Naive thymus-derived CD8-positive, alpha-beta T cell (primary cell): ENCODE measurements around the gene LYL1. TPM values are rescaled to one million over a fixed set of nuclear protein-coding genes. Genes with fewer than 3 reads are reported as not detected.

Source experiments
- ATAC-seq, 2 donors: fragments of 150-1000 bp; cut with Tn5 transposase in 1 of 2; sonication (Bioruptor Pico), chemical (Tn5 transposase) in 1 of 2; 1 replicate in 1 of 2; 2 replicates in 1 of 2; pipeline ENCODE4 v1.10.0; 2021; ENCODE audit warnings: mild to moderate bottlenecking in 2 of 2, moderate library complexity in 2 of 2
- POLR2A ChIA-PET: fragments of 350-600 bp; sonication (Branson Sonifier 250); formaldehyde crosslinking; loops from one replicate; lab custom pipeline; 2021; ENCODE audit warnings: antibody characterized with exemption; lab: Charles Lee
- DNase-seq, 10 donors: peaks; one replicate each; pipeline versions ENCODE4 v3.0.0 to v3.0.0-alpha.2; 2020 to 2022
- H3K27ac Mint-ChIP-seq, 10 donors: one replicate each; pipeline ENCODE4 v1.8.0; 2020 to 2022; ENCODE audit warnings: mild to moderate bottlenecking in 10 of 10, mixed read lengths in 10 of 10, moderate library complexity in 4 of 10, inconsistent platforms in 1 of 10
- H3K27me3 Mint-ChIP-seq, 5 donors: one replicate each; pipeline ENCODE4 v1.8.0; 2021 to 2022; ENCODE audit warnings: mixed read lengths in 5 of 5
- H3K36me3 Mint-ChIP-seq, 3 donors: one replicate each; pipeline ENCODE4 v1.8.0; 2020 to 2022; ENCODE audit warnings: mixed read lengths in 3 of 3, mild to moderate bottlenecking in 2 of 3, inconsistent platforms in 1 of 3
- H3K4me1 Mint-ChIP-seq, 4 donors: one replicate each; pipeline ENCODE4 v1.8.0; 2021 to 2022; ENCODE audit warnings: mixed read lengths in 4 of 4
- H3K4me3 Mint-ChIP-seq, 10 donors: one replicate each; pipeline ENCODE4 v1.8.0; 2020 to 2022; ENCODE audit warnings: mild to moderate bottlenecking in 10 of 10, mixed read lengths in 10 of 10, moderate library complexity in 6 of 10, inconsistent platforms in 1 of 10
- H3K9me3 Mint-ChIP-seq, 9 donors: one replicate each; pipeline ENCODE4 v1.8.0; 2020 to 2022; ENCODE audit warnings: mixed read lengths in 9 of 9, mild to moderate bottlenecking in 3 of 9, inconsistent platforms in 1 of 9, moderate library complexity in 1 of 9
- polyA plus RNA-seq, 3 donors: library from polyadenylated mRNA; unstranded; fragments of 300-500 nt; fragmentation: Illumina TruSeq; gene quantifications; one replicate each; pipeline ENCODE4 v1.2.3, GENCODE V29; 2021
- total RNA-seq, 8 experiments: library from RNA in 2 of 8; stranded (reverse) in 2 of 8; gene quantifications; one replicate each; pipeline ENCODE4 v1.2.3 and lab custom pipeline; 2021 to 2026

Gene LYL1
- total and polyA plus RNA-seq, 5 experiments from 2014 or later, result 0.37 to 7.9 (median 2.6) TPM

GRCh38 chr19:13087795-13088537 is 14.7 kb downstream of the LYL1 start:
- POLR2A ChIA-PET, result no interaction called here

GRCh38 chr19:13087295-13087694 is 15.4 kb downstream of the LYL1 start:
- H3K27me3 Mint-ChIP-seq, result no peaks in the 10 kb centered on the region
- no peak for DNase-seq
- POLR2A ChIA-PET, result no interaction called here
- H3K4me1 Mint-ChIP-seq, result peaks cover 0 to 6% (median 0%) of the 10 kb centered on the region in 4 donors
- H3K4me3 Mint-ChIP-seq, result no peak overlapping the region
- H3K27ac Mint-ChIP-seq, result no peak overlapping the region
- H3K36me3 Mint-ChIP-seq, result no peaks in the 10 kb centered on the region
- ATAC-seq, result no peak
- no peaks in the 10 kb centered on the region for H3K9me3 Mint-ChIP-seq

More at GRCh38 chr19:13087795-13088537, 14.7 kb downstream of the LYL1 start:
- Mint-ChIP-seq H3K4me1 (peaks cover 0 to 6% (median 0%) of the 10 kb centered on the region in 4 donors), H3K4me3 (no peak overlapping the region), H3K27me3 (no peaks in the 10 kb centered on the region), H3K36me3 (no peaks in the 10 kb centered on the region), H3K9me3 (no peaks in the 10 kb centered on the region), H3K27ac (peak overlapping the region in 1 of 10 donors; percentile 81)
- ATAC-seq, result no peak
- no peak for DNase-seq

DNA sequence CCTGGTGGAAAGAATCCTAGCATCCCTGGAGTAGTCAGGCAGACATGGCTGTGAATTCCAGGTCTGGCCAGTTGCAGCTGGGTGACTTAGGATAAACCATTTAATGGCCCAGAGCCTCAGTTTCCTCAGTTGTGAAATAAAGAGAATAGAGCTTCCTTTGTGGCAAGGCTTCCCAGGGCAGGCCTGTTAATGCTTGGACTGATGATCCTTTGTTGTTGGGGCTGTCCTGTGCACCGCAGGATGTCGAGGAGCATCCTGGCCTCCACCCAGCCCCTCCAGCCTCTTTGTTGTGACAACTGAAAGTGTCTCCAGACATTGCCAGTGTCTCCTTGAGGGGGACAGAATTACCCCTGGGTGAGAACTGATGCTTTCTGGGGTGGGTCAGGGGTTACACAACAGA is 16.3 kb downstream of the LYL1 start:
- POLR2A ChIA-PET, result no interaction called here
- Mint-ChIP-seq H3K27me3 (no peaks in the 10 kb centered on the region), H3K27ac (peak overlapping the region in 1 of 10 donors; percentile 34), H3K4me3 (no peak overlapping the region), H3K4me1 (peaks cover 0 to 6% (median 0%) of the 10 kb centered on the region in 4 donors), H3K9me3 (no peaks in the 10 kb centered on the region), H3K36me3 (peaks cover 0 to 1% (median 0%) of the 10 kb centered on the region in 3 donors)
- no peak for ATAC-seq
- no peak for DNase-seq

DNA sequence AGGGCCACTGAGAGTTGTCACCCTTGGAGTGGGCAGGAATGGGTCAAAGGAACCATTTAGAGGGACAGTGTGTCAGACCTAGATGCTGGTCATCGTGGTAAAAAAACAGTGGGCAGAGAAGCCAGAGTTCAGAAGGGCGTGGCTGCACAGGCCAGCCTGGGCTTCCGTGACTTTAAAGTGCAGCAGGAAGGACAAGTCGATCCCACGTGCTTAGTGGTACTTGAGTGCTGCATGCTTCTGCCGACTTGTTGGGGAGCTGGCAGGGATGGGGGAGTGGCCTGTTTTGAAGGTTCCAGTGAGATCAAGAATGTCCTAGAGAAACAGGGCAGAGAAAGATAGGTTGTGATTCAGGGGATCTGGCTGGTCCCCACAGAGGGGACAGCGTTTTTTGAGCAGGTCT is 17.0 kb downstream of the LYL1 start:
- Mint-ChIP-seq H3K36me3 (peaks cover 0 to 1% (median 0%) of the 10 kb centered on the region in 3 donors), H3K4me3 (no peak overlapping the region), H3K27me3 (no peaks in the 10 kb centered on the region), H3K4me1 (peaks cover 0 to 6% (median 0%) of the 10 kb centered on the region in 4 donors), H3K9me3 (no peaks in the 10 kb centered on the region), H3K27ac (peak overlapping the region in 1 of 10 donors; percentile 9)
- ATAC-seq (no peak), DNase-seq (no peak)
- POLR2A ChIA-PET, result no interaction called here

DNA sequence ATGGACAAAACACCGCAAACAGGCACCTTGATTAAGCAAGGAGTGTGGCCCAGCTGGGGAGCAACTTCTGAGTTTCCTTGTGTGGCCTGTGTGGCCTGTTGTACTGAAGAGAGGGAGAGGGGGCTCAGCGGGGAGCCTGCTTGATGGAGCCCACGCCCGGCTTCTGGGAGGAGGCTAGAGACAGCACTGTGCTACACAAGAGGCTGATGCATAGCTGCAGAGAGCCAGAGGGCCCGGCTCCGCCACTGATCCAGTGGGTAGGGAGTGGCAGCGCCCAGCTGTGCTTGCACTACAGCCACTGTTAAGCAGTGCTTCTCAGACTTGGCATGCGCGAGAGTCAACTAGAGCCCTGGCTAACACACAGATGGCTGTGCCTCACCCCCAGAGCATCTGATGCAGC is 19.0 kb downstream of the LYL1 start:
- H3K27ac Mint-ChIP-seq, result no peak overlapping the region
- no peak for ATAC-seq

DNA sequence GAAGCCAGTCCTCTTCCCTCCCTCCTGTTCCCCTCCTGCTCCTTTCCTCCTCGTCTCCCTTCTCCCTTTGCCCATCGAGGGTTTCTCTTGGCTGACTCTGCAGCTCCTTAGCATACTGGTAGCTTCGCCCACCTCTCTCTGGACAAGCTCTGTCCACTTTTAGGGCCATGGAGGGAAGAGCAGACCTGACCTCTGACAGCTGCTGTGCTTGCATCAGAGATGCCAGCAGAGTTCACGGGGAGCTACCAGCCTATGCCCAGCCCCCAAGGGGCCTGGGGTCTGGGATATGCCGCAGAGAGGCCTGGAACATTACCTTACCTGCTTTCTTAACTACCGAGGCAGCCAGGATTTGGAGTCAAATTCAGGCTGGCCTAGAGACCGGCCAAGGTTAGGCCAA is 19.7 kb downstream of the LYL1 start:
- Mint-ChIP-seq H3K27me3 (no peaks in the 10 kb centered on the region), H3K27ac (peak overlapping the region in 1 of 10 donors; percentile 53), H3K9me3 (no peaks in the 10 kb centered on the region), H3K4me1 (peaks cover 0 to 11% (median 6%) of the 10 kb centered on the region in 4 donors), H3K36me3 (peaks cover 0 to 2% (median 1%) of the 10 kb centered on the region in 3 donors), H3K4me3 (no peak overlapping the region)
- ATAC-seq (no peak), DNase-seq (no peak)
- POLR2A ChIA-PET, result no interaction called here

More for the DNA sequence above, 19.0 kb downstream of the LYL1 start:
- H3K36me3 Mint-ChIP-seq, result peaks cover 0 to 1% (median 0%) of the 10 kb centered on the region in 3 donors
- H3K9me3 Mint-ChIP-seq, result no peaks in the 10 kb centered on the region
- peaks cover 0 to 11% (median 6%) of the 10 kb centered on the region in 4 donors for H3K4me1 Mint-ChIP-seq
- DNase-seq, result no peak
- no peak overlapping the region for H3K4me3 Mint-ChIP-seq
- POLR2A ChIA-PET, result no interaction called here
- H3K27me3 Mint-ChIP-seq, result no peaks in the 10 kb centered on the region

- H3K27me3 Mint-ChIP-seq, result no peaks in the 10 kb centered on the region
- peak overlapping the region in 1 of 10 donors; percentile 53 for H3K27ac Mint-ChIP-seq
- POLR2A ChIA-PET, result interaction anchor here (0.5 kb wide), 1 partner anchor 109 kb away, joined by 5 read pairs; no protein-coding TSS in a partner anchor
- H3K36me3 Mint-ChIP-seq, result peaks cover 0 to 2% (median 1%) of the 10 kb centered on the region in 3 donors
- H3K4me3 Mint-ChIP-seq, result no peak overlapping the region
- no peaks in the 10 kb centered on the region for H3K9me3 Mint-ChIP-seq
- ATAC-seq (no peak), DNase-seq (no peak)
- peaks cover 0 to 11% (median 6%) of the 10 kb centered on the region in 4 donors for H3K4me1 Mint-ChIP-seq
Measured at GRCh38 chr19:13082192-13083007, 20.3 kb downstream of the LYL1 start.

- POLR2A ChIA-PET, result interaction anchor here (0.6 kb wide), 1 partner anchor 716 kb away, joined by 3 read pairs; no protein-coding TSS in a partner anchor
- no peaks in the 10 kb centered on the region for H3K9me3 Mint-ChIP-seq
- H3K4me3 Mint-ChIP-seq, result no peak overlapping the region
- peaks cover 0 to 2% (median 1%) of the 10 kb centered on the region in 3 donors for H3K36me3 Mint-ChIP-seq
- peak in 1 of 2 donors; percentile 32 for ATAC-seq
- no peak for DNase-seq
- H3K4me1 Mint-ChIP-seq, result peaks cover 0 to 11% (median 5%) of the 10 kb centered on the region in 4 donors
- no peaks in the 10 kb centered on the region for H3K27me3 Mint-ChIP-seq
- peak overlapping the region in 2 of 10 donors; percentile 43 to 63 for H3K27ac Mint-ChIP-seq
Measured at GRCh38 chr19:13079542-13079986, 23.1 kb downstream of the LYL1 start.

DNA sequence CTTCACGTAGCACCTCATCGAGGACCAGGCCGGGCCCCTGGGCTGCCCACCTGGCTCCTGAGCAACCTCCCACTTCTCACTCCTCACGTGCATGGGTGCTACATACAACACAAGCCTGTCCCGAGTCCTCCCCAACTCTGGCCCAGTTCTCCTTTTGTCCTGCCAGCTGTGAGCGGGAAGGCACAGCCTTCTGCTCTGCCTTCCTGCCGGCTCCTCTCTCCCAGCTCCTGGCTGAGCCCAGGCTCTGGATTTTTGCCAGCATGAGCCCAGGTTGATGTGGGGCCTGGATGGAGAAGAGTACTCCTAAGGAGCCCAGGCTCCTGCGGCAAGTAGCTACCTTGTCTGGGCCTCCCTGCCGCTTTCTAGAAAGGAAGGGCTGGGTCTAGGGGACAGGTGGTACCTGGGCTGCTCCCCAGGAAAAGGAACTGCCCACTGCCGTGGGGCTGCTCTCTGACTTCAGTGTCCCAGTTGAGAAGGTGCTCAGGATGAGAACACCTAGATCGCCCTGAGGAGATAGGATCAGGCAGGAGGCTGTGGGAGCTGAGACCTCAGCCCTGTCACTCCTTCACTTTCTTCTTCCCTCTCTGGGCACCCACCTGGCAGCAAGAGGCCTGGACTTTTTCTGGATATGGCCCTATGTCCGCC is 23.6 kb downstream of the LYL1 start:
- POLR2A ChIA-PET, result interaction anchor here (0.6 kb wide), 1 partner anchor 716 kb away, joined by 3 read pairs; no protein-coding TSS in a partner anchor
- no peaks in the 10 kb centered on the region for H3K27me3 Mint-ChIP-seq
- peaks cover 0 to 2% (median 1%) of the 10 kb centered on the region in 3 donors for H3K36me3 Mint-ChIP-seq
- H3K4me3 Mint-ChIP-seq, result no peak overlapping the region
- peaks cover 0 to 11% (median 4%) of the 10 kb centered on the region in 4 donors for H3K4me1 Mint-ChIP-seq
- DNase-seq (no peak), ATAC-seq (no peak)
- H3K27ac Mint-ChIP-seq, result peak overlapping the region in 3 of 10 donors; percentile 43 to 63 (median 60)
- no peaks in the 10 kb centered on the region for H3K9me3 Mint-ChIP-seq

DNA sequence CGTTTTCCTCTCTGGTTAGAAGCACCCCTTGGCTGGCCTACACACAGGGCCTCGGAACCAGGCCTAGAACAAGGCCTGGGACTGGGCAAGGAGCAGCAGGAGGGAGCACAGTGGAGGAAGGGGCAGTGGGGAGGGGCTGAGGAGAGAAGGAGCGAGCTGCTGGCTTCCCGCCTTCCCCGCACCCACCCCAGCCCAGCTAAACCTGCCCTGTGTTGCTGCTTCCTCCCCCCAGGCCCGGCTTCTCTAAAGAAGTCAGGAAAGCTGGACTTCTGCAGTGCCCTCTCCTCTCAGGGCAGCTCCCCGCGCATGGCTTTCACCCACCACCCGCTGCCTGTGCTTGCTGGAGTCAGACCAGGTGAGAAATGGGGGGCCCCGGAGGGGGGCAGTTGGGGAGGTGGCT is 24.3 kb downstream of the LYL1 start:
- ATAC-seq (no peak), DNase-seq (no peak)
- POLR2A ChIA-PET, result no interaction called here
- Mint-ChIP-seq H3K4me3 (no peak overlapping the region), H3K36me3 (peaks cover 0 to 6% (median 1%) of the 10 kb centered on the region in 3 donors), H3K9me3 (no peaks in the 10 kb centered on the region), H3K4me1 (peaks cover 0 to 11% (median 4%) of the 10 kb centered on the region in 4 donors), H3K27me3 (no peaks in the 10 kb centered on the region), H3K27ac (no peak overlapping the region)

GRCh38 chr19:13077240-13077639 is 25.4 kb downstream of the LYL1 start:
- Mint-ChIP-seq H3K4me1 (peaks cover 0 to 11% (median 4%) of the 10 kb centered on the region in 4 donors), H3K36me3 (peaks cover 0 to 7% (median 1%) of the 10 kb centered on the region in 3 donors), H3K27ac (no peak overlapping the region), H3K4me3 (no peak overlapping the region), H3K9me3 (no peaks in the 10 kb centered on the region), H3K27me3 (no peaks in the 10 kb centered on the region)
- POLR2A ChIA-PET, result interaction anchor here (0.6 kb wide), 1 partner anchor 263 kb away, joined by 3 read pairs; no protein-coding TSS in a partner anchor
- DNase-seq, result no peak
- ATAC-seq, result no peak

GRCh38 chr19:13076787-13077186 is 25.9 kb downstream of the LYL1 start:
- H3K9me3 Mint-ChIP-seq, result no peaks in the 10 kb centered on the region
- ATAC-seq (no peak), DNase-seq (no peak)
- H3K4me3 Mint-ChIP-seq, result no peak overlapping the region
- H3K4me1 Mint-ChIP-seq, result peaks cover 0 to 11% (median 4%) of the 10 kb centered on the region in 4 donors
- POLR2A ChIA-PET, result interaction anchor here (0.6 kb wide), 1 partner anchor 263 kb away, joined by 3 read pairs; no protein-coding TSS in a partner anchor
- H3K27ac Mint-ChIP-seq, result no peak overlapping the region
- H3K27me3 Mint-ChIP-seq, result no peaks in the 10 kb centered on the region
- H3K36me3 Mint-ChIP-seq, result peaks cover 0 to 8% (median under 1%) of the 10 kb centered on the region in 3 donors
